ENCODE measurements around the gene FTSJ1.

FTSJ1 gene

GRCh38 chrX:48468247-48468671 is 7.7 kb upstream of the FTSJ1 start:
- Histone ChIP-seq H3K36me3 (ENCODE audit: control insufficient read depth, insufficient read depth, low read length) (no peaks in the 10 kb centered on the region), H2BK15ac (replicated peaks; ENCODE audit: low read depth) (no peak overlapping the region), H3K27ac (ENCODE audit: low read depth, low read length) (no peak overlapping the region), H3K79me2 (ENCODE audit: control insufficient read depth, insufficient read depth, low read length) (peaks cover 7% of the 10 kb centered on the region), H3K9ac (ENCODE audit: low read length) (peak overlapping the region; percentile 70), H2BK5ac (ENCODE audit: low read length) (no peak overlapping the region), H2AK5ac (ENCODE audit: low read length) (no peak overlapping the region), H3K4me2 (ENCODE audit: low read length) (peak overlapping the region; percentile 48), H3K18ac (ENCODE audit: low read length) (peak overlapping the region; percentile 19), H3K4me1 (ENCODE audit: control insufficient read depth, low read depth, low read length) (no peaks in the 10 kb centered on the region), H3K56ac (ENCODE audit: low read length) (peak overlapping the region; percentile 83), H4K8ac (ENCODE audit: low read depth, low read length) (no peak overlapping the region), H4K5ac (ENCODE audit: low read length) (no peak overlapping the region), H2BK120ac (ENCODE audit: low read depth, low read length) (no peak overlapping the region), H3K23ac (ENCODE audit: low read length) (no peak overlapping the region), H3K4me3 (ENCODE audit: low read length) (peak overlapping the region; percentile 54), H3K79me1 (ENCODE audit: low read length) (no peaks in the 10 kb centered on the region), H3K27me3 (ENCODE audit: insufficient read depth, low read length, poor library complexity) (no peaks in the 10 kb centered on the region), H3K4ac (ENCODE audit: low read depth, low read length) (no peak overlapping the region)
- no CpG with 5 or more reads among the region's 18 CpGs for WGBS (ENCODE audit: extremely low coverage, insufficient coverage, low lambda C conversion rate)
- DNase-seq = peak; percentile 8

- Histone ChIP-seq H3K79me2 (ENCODE audit: control insufficient read depth, insufficient read depth, low read length) (peaks cover 7% of the 10 kb centered on the region), H3K4me3 (ENCODE audit: low read length) (peak overlapping the region; percentile 54), H3K56ac (ENCODE audit: low read length) (peak overlapping the region; percentile 83), H3K36me3 (ENCODE audit: control insufficient read depth, insufficient read depth, low read length) (no peaks in the 10 kb centered on the region), H4K8ac (ENCODE audit: low read depth, low read length) (no peak overlapping the region), H2BK5ac (ENCODE audit: low read length) (no peak overlapping the region), H2BK15ac (replicated peaks; ENCODE audit: low read depth) (no peak overlapping the region), H2AK5ac (ENCODE audit: low read length) (no peak overlapping the region), H3K18ac (ENCODE audit: low read length) (peak overlapping the region; percentile 10), H4K5ac (ENCODE audit: low read length) (no peak overlapping the region), H3K27ac (ENCODE audit: low read depth, low read length) (no peak overlapping the region), H3K23ac (ENCODE audit: low read length) (no peak overlapping the region), H3K27me3 (ENCODE audit: insufficient read depth, low read length, poor library complexity) (no peaks in the 10 kb centered on the region), H3K4me1 (ENCODE audit: control insufficient read depth, low read depth, low read length) (no peaks in the 10 kb centered on the region), H3K79me1 (ENCODE audit: low read length) (no peaks in the 10 kb centered on the region), H3K4me2 (ENCODE audit: low read length) (peak overlapping the region; percentile 48), H3K4ac (ENCODE audit: low read depth, low read length) (no peak overlapping the region), H3K9ac (ENCODE audit: low read length) (peak overlapping the region; percentile 70), H2BK120ac (ENCODE audit: low read depth, low read length) (no peak overlapping the region)
- peak; percentile 41 for DNase-seq
- WGBS (ENCODE audit: extremely low coverage, insufficient coverage, low lambda C conversion rate) = no CpG with 5 or more reads among the region's 23 CpGs
These were observed 7.0 kb upstream of the FTSJ1 start for GRCh38 chrX:48468693-48469691.

- Histone ChIP-seq H3K56ac (ENCODE audit: low read length) (peak within 1 kb of the TSS; percentile 83), H3K23ac (ENCODE audit: low read length) (no peak within 1 kb of the TSS), H2AK5ac (ENCODE audit: low read length) (no peak within 1 kb of the TSS), H3K36me3 (ENCODE audit: control insufficient read depth, insufficient read depth, low read length) (no peaks in the 10 kb centered on the region), H4K8ac (ENCODE audit: low read depth, low read length) (no peak within 1 kb of the TSS), H2BK15ac (replicated peaks; ENCODE audit: low read depth) (no peak within 1 kb of the TSS), H3K9ac (ENCODE audit: low read length) (peak within 1 kb of the TSS; percentile 70), H3K27me3 (ENCODE audit: insufficient read depth, low read length, poor library complexity) (no peaks in the 10 kb centered on the region), H3K79me2 (ENCODE audit: control insufficient read depth, insufficient read depth, low read length) (peaks cover 6% of the 10 kb centered on the region), H3K79me1 (ENCODE audit: low read length) (no peaks in the 10 kb centered on the region), H4K5ac (ENCODE audit: low read length) (no peak within 1 kb of the TSS), H3K4me1 (ENCODE audit: control insufficient read depth, low read depth, low read length) (no peaks in the 10 kb centered on the region), H3K4me2 (ENCODE audit: low read length) (peak within 1 kb of the TSS; percentile 48), H3K27ac (ENCODE audit: low read depth, low read length) (no peak within 1 kb of the TSS), H3K4me3 (ENCODE audit: low read length) (peak within 1 kb of the TSS; percentile 54), H3K18ac (ENCODE audit: low read length) (peak within 1 kb of the TSS; percentile 10), H3K4ac (ENCODE audit: low read depth, low read length) (no peak within 1 kb of the TSS), H2BK120ac (ENCODE audit: low read depth, low read length) (no peak within 1 kb of the TSS), H2BK5ac (ENCODE audit: low read length) (no peak within 1 kb of the TSS)
- no peak for DNase-seq
- no CpG with 5 or more reads among the region's 18 CpGs for WGBS (ENCODE audit: extremely low coverage, insufficient coverage, low lambda C conversion rate)
These were observed 5.7 kb upstream of the FTSJ1 start, which contains the start of gene SLC38A5 for GRCh38 chrX:48470110-48470832. Gene SLC38A5, minus strand, starts transcription at chrX:48470260. Its CDS starts 2,336 bp downstream, at chrX:48467924.

GRCh38 chrX:48470833-48471118 is 5.2 kb upstream of the FTSJ1 start:
- Histone ChIP-seq H3K4me1 (ENCODE audit: control insufficient read depth, low read depth, low read length) (no peaks in the 10 kb centered on the region), H3K27ac (ENCODE audit: low read depth, low read length) (no peak overlapping the region), H3K36me3 (ENCODE audit: control insufficient read depth, insufficient read depth, low read length) (no peaks in the 10 kb centered on the region), H3K56ac (ENCODE audit: low read length) (no peak overlapping the region), H3K4me2 (ENCODE audit: low read length) (no peak overlapping the region), H2BK15ac (replicated peaks; ENCODE audit: low read depth) (no peak overlapping the region), H3K79me1 (ENCODE audit: low read length) (no peaks in the 10 kb centered on the region), H3K4ac (ENCODE audit: low read depth, low read length) (no peak overlapping the region), H3K9ac (ENCODE audit: low read length) (no peak overlapping the region), H2BK120ac (ENCODE audit: low read depth, low read length) (no peak overlapping the region), H4K8ac (ENCODE audit: low read depth, low read length) (no peak overlapping the region), H4K5ac (ENCODE audit: low read length) (no peak overlapping the region), H2BK5ac (ENCODE audit: low read length) (no peak overlapping the region), H2AK5ac (ENCODE audit: low read length) (no peak overlapping the region), H3K27me3 (ENCODE audit: insufficient read depth, low read length, poor library complexity) (no peaks in the 10 kb centered on the region), H3K4me3 (ENCODE audit: low read length) (no peak overlapping the region), H3K79me2 (ENCODE audit: control insufficient read depth, insufficient read depth, low read length) (peaks cover 5% of the 10 kb centered on the region), H3K23ac (ENCODE audit: low read length) (no peak overlapping the region), H3K18ac (ENCODE audit: low read length) (no peak overlapping the region)
- no CpG with 5 or more reads among the region's 9 CpGs for WGBS (ENCODE audit: extremely low coverage, insufficient coverage, low lambda C conversion rate)
- DNase-seq = no peak

GRCh38 chrX:48471504-48471903 is 4.5 kb upstream of the FTSJ1 start:
- H4K5ac ChIP-seq (ENCODE audit: low read length) = no peak overlapping the region
- no peaks in the 10 kb centered on the region for H3K79me1 ChIP-seq (ENCODE audit: low read length)
- no peak overlapping the region for H2BK5ac ChIP-seq (ENCODE audit: low read length)
- H3K9ac ChIP-seq (ENCODE audit: low read length) = no peak overlapping the region
- H2BK120ac ChIP-seq (ENCODE audit: low read depth, low read length) = no peak overlapping the region
- WGBS (ENCODE audit: extremely low coverage, insufficient coverage, low lambda C conversion rate) = no CpG with 5 or more reads among the region's 8 CpGs
- H4K8ac ChIP-seq (ENCODE audit: low read depth, low read length) = no peak overlapping the region
- no peak overlapping the region for H2BK15ac ChIP-seq (replicated peaks; ENCODE audit: low read depth)
- H3K56ac ChIP-seq (ENCODE audit: low read length) = no peak overlapping the region
- H3K79me2 ChIP-seq (ENCODE audit: control insufficient read depth, insufficient read depth, low read length) = peaks cover 8% of the 10 kb centered on the region
- no peaks in the 10 kb centered on the region for H3K36me3 ChIP-seq (ENCODE audit: control insufficient read depth, insufficient read depth, low read length)
- H3K18ac ChIP-seq (ENCODE audit: low read length) = no peak overlapping the region
- H3K4me3 ChIP-seq (ENCODE audit: low read length) = no peak overlapping the region
- no peak overlapping the region for H3K27ac ChIP-seq (ENCODE audit: low read depth, low read length)
- DNase-seq = peak; percentile 5
- no peak overlapping the region for H3K4ac ChIP-seq (ENCODE audit: low read depth, low read length)
- H3K23ac ChIP-seq (ENCODE audit: low read length) = no peak overlapping the region
- no peak overlapping the region for H2AK5ac ChIP-seq (ENCODE audit: low read length)
- no peak overlapping the region for H3K4me2 ChIP-seq (ENCODE audit: low read length)
- no peaks in the 10 kb centered on the region for H3K27me3 ChIP-seq (ENCODE audit: insufficient read depth, low read length, poor library complexity)
- H3K4me1 ChIP-seq (ENCODE audit: control insufficient read depth, low read depth, low read length) = no peaks in the 10 kb centered on the region

All from mesendoderm (in vitro differentiated cells).